ENCODE data around the gene BMP8B. TPM values are rescaled to one million over a fixed set of nuclear protein-coding genes. Genes with fewer than 3 reads are reported as not detected.

BMP8B gene
- polyA plus RNA-seq, 4 donors = 1.4 to 4.0 (median 2.7) TPM

DNA sequence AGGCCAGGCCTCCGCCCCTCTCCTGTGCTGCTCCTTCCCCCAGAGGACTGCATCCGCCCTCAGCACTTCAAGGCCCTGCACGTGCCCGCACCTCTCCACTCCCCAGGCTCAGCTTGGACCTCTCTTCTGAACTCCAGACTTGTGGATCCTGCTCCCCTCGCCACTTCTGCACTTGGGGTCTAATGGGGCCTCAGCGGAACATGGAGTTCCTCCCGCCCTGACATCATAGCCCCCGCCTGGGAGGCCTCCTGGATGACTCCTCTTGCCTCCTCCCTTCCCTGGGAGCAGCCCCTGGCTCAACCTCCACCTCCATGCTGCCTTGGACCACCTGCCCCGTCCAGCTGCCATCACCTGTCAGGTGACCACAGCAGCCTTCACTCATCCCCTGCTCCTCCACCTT lies 27.6 kb downstream of the BMP8B start:
- no peak for DNase-seq (ENCODE audit: low read depth in 4 of 4, low spot score in 2 of 4)

DNA sequence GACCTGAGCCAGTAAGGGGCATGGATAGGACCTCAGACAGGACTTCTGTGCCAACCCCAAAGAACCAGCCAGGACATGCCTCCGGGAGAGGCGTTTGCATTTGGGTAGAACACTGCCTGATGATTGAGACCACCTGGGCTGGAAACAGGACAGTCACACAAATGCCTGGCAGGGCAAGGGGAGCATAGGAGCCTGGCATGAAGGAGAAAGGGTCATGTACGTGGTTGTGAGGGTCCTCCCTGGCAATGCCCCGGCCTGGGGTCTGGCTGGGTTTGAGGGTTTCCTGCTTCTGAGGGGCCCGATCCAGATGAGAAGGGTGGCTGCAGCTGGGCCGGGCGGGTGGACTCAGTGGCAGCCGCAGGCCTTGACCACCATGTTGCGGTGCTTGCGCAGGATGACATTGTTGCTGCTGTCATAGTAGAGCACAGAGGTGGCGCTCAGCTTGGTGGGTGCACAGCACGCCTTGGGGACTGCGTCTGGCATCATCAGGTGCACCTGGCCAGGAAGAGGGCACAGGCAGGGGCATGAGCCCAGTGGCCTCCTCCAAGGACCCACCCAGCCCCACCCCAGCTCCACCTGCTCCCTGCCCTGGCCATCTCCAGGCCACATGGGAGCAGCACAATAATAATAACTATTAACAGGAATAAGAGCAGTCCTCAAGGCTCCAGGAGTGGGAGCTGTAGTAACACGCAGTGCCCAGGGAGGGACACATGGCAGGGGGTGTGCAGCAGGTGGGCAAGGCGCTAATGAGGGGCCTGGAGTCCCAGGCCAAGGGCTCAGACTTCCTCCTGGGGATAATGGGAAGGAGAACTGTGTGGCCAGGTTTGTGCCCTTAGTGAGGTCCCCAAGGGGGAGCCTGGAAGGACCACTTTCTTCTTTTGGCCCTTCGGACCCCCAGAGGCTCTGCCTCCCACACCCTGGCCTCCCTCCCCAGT lies 28.3 kb downstream of the BMP8B start:
- DNase-seq (ENCODE audit: low read depth in 4 of 4, low spot score in 2 of 4) = no peak

DNA sequence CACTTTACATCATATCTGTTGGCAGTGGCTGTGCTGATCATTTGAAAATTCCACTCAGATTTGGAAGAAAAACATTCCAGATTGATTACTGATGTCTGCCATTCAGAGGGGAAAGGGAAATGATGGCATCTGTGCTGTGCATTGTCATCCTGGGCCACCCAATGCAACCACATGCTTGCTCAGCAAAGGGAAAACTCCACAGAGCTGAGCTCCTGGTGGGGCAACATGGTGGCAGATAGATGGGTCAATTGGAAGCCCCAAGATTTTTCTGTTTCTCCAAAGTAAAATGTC lies 29.3 kb downstream of the BMP8B start:
- no peak for DNase-seq (ENCODE audit: low read depth in 4 of 4, low spot score in 2 of 4)

DNA sequence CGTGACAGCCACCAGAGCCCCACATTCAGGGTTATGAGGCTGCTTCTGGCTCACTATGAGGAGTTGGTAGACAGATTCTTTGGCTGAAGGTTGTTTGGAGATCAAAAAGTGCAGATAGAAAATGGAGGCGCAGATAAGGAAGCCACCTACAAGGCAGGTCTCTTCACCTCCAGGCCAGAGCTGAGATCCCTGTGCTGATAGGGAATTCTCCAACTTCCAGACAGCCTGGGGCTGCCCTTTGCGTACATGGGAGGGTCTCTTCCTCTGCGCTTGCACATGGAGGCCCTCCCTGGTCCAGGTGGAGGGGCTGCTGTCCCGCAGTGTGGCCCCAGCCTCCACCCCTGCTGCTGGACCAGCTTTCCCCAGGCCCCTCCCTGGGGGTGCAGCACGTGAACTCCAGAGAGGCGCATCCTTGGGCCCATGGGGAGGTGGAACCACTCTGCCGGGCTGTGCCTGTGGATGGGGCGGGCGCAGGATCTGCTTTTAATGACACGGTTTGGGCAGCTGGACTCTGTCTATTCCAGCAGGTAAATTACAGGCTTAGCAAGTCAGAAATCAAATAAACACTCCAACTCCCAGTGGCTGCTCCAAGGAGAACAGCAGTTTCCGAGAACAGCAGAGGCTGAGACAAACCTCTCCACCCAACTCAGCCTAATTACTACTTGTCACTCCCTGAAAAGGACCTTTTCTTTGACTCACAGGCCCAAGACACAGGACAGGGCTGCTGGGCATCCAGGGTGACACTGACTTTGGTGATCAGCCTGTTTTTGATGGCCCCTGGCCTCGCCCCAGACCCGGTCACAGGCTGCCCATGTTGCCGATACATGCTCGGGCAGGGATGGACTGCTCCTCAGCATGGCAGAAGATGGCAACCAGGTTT lies 29.9 kb downstream of the BMP8B start:
- no peak for DNase-seq (ENCODE audit: low read depth in 4 of 4, low spot score in 2 of 4)

DNA sequence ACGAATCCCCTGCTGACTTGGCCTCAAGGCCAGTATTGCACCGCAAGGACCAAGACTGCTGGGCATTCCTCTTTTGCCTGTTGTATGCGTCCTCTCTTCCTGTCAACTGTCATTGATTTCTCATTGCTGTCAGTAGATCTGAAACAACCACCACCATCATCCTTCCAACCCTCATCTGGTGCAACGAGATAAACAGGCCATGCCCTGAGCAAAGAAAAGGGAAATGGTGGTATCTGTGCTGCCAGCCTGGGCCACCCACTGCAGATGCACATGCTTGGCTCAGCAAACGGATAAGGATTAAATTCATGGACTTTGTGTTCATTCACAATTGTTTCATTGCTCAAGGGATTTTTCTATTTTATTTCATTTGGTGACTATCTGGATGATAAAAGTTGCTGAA lies 31.2 kb downstream of the BMP8B start:
- DNase-seq (ENCODE audit: low read depth in 4 of 4, low spot score in 2 of 4) = no peak

- no peak for DNase-seq (ENCODE audit: low read depth in 4 of 4, low spot score in 2 of 4)
Measured at GRCh38 chr1:39755965-39756659, 32.6 kb downstream of the BMP8B start.

DNA sequence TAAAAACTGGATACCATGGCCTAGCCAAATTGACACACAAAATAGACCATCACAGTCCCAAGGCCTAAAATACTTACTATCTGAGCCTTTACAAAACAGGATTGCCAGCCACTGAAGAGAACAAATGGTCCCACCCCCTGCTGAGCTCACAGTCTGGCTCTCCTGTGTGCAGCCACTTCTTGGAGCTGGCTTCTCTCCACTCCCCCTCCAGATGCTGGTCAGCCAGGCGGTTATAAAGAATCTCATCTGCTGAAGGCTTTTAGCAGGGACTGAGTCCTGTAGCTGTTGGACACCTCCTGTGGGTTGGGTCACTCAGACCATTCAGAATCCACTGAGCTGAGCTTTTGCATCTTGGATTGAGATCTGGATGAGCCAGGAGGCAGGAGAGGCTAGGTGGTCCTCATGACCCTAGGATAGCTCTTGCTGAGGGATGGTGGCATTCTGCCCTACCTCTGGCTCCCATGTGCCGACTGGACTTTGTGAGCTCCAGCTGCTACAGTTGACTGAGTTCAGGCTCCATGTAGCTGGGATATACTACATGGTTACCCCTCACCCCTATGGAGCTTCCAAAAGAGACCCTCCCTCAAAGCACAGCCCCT lies 33.7 kb downstream of the BMP8B start:
- no peak for DNase-seq (ENCODE audit: low read depth in 4 of 4, low spot score in 2 of 4)

GRCh38 chr1:39754026-39754570 lies 34.6 kb downstream of the BMP8B start:
- no peak for DNase-seq (ENCODE audit: low read depth in 4 of 4, low spot score in 2 of 4)

DNA sequence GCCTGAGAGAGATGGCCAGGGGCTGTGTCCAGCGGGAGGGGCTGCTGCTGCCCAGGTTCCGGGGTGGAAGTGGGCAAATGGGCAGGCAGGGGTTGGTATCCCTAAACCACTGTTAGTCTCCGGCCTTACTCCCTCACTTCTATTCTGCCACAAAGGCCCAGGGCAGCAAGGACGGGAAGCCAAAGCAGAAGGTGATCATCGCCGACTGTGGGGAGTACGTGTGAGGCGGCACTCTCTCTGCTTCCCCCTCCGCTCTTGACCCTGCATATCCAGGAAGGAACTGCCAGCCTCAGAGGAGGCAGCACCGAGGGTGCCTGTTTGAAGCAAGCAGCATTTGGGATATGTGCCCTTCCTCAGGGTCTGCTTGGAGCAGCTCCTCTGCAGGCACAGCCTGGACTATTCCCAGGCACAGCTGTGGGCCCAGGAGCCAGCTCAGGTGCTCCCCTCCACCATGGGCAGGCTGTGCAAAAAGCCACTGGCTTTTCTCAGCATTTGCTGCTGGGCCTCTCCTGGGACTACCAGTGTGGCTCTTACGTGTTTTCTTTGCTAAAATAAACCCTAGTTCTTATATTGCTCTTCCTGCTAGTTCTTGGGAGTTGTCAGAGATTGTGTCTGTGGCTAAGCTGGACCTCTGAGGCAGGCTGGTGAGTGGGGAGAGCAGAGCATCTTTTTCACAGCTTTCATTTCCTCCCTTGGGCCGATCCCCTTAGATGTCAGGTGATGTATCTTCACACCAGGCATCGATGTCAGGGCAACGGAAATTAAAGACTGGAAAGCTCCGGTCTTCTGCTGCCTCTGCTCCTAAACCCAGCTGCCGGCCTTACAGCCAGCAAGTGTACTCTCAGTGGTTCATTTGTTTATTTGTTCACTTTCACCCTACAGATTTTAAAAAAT lies 35.3 kb downstream of the BMP8B start:
- DNase-seq (ENCODE audit: low read depth in 4 of 4, low spot score in 2 of 4) = no peak

DNA sequence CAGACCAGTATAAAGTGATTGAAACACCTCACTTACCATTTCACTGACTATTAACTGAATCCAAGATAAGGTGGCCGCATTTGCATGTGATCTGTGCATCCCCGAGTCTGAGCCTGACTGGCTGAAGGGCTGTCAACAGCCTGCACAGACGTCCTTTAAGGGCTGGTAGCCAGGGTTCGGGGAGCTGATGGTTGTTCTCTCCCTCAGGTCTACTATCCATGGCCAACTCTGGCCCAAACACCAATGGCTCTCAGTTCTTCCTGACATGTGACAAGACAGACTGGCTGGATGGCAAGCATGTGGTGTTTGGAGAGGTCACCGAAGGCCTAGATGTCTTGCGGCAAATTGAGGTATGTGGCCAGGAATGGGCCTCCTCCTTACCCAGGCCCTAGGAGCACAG lies 36.0 kb downstream of the BMP8B start:
- no peak for DNase-seq (ENCODE audit: low read depth in 4 of 4, low spot score in 2 of 4)

GRCh38 chr1:39751595-39751994 lies 37.1 kb downstream of the BMP8B start:
- DNase-seq (ENCODE audit: low read depth in 4 of 4, low spot score in 2 of 4) = no peak

- no peak for DNase-seq (ENCODE audit: low read depth in 4 of 4, low spot score in 2 of 4)
Measured at GRCh38 chr1:39745016-39745670, 43.5 kb downstream of the BMP8B start.

GRCh38 chr1:39738622-39739366 lies 49.9 kb downstream of the BMP8B start, which contains the start of gene PPIE:
Gene PPIE, plus strand, starts transcription at chr1:39738882. Its CDS starts 19 bp downstream, at chr1:39738901.
- DNase-seq (ENCODE audit: low read depth in 4 of 4, low spot score in 2 of 4) = peak; percentile 41 to 87 (median 76)

DNA sequence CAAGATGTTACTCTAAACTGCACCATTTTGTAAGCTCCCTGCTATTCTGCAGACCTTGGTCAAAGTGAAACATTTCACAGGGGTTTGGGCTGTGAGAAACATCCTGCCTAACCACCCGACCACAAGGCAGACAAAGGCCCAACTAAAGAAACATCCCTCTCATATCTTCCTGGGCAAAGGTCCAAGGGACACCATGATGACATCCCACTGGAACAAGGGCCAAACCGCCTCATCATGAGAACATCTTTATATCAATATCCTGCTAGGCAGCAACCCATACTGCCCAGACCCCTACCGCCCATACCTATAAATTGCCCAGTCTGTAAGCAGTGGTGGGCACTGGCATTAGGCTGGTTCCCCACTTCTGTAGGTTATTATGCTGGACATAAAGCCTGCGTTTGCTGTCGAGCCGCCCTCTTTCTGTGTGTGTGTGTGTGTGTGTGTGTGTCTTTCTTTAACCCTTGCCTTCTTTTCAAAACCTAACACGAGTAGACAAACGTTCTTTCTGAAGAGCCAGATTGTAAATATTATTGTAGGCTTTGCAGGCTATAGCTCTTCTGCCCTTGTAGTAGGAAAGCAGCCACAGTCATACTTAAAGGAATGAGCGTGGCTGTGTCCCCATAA lies 51.0 kb downstream of the BMP8B start:
- no peak for DNase-seq (ENCODE audit: low read depth in 4 of 4, low spot score in 2 of 4)

GRCh38 chr1:39735731-39736130 lies 52.9 kb downstream of the BMP8B start:
- DNase-seq (ENCODE audit: low read depth in 4 of 4, low spot score in 2 of 4) = no peak

- DNase-seq (ENCODE audit: low read depth in 4 of 4, low spot score in 2 of 4) = no peak
Measured at GRCh38 chr1:39733161-39733560, 55.5 kb downstream of the BMP8B start.

DNA sequence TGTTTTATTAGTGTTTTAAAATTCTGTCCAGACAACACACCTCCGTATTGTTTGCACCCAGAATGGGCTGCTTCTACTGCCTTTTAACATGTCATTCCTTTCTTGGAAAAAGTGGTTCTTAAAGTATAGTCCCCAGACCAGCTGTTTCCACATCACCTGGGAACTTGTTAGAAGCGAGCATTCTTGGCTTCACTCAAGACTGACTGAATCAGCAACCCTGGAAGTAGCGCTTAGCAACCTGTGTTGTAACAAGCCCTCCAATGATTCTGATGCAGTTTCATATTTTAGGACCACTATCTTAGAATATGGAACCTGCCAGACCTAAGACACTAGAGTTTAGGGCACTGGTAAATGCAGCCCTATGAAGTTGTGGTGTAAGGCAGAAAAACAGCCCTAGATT lies 55.9 kb downstream of the BMP8B start:
- no peak for DNase-seq (ENCODE audit: low read depth in 4 of 4, low spot score in 2 of 4)

- DNase-seq (ENCODE audit: low read depth in 4 of 4, low spot score in 2 of 4) = no peak
Measured at GRCh38 chr1:39729842-39730241, 58.8 kb downstream of the BMP8B start.

Data from left renal cortex interstitium (tissue), 4 donors.